Activated CD4-positive, alpha-beta T cell treated with anti-CD3 and anti-CD28 coated beads, Interleukin-2, amount 50 U/mL, for 16 hours (primary cell): Measurements from ENCODE around the gene TIMP4.
A peak's percentile ranks its signal among the peaks of the same experiment; 100 is the strongest.

Experiments used
- DNase-seq: peaks from one replicate; pipeline ENCODE4 v3.0.0-alpha.2; 2020

Gene TIMP4

GRCh38 chr3:12158387-12159226 lies at the start of gene TIMP4:
Gene TIMP4 (minus strand): TSS chr3:12158912. CDS start chr3:12158840, 72 bp downstream.
- DNase-seq = no peak

- no peak for DNase-seq
These were observed 46.5 kb upstream of the TIMP4 start for GRCh38 chr3:12205171-12205570.

GRCh38 chr3:12201813-12202212 lies 43.1 kb upstream of the TIMP4 start:
- DNase-seq = no peak

- DNase-seq = no peak
These were observed 39.6 kb upstream of the TIMP4 start for GRCh38 chr3:12198301-12198700.

- DNase-seq = peak; percentile 74
These were observed 38.8 kb upstream of the TIMP4 start for GRCh38 chr3:12197475-12197874.

GRCh38 chr3:12196684-12197083 lies 38.0 kb upstream of the TIMP4 start:
- DNase-seq = no peak

- DNase-seq = peak; percentile 44
These were observed 36.5 kb upstream of the TIMP4 start for GRCh38 chr3:12195231-12195630.

- DNase-seq = peak; percentile 78
These were observed 36.0 kb upstream of the TIMP4 start for GRCh38 chr3:12194669-12195161.

GRCh38 chr3:12194209-12194608 lies 35.5 kb upstream of the TIMP4 start:
- DNase-seq = peak; percentile 84

GRCh38 chr3:12193485-12194165 lies 34.9 kb upstream of the TIMP4 start:
- peak; percentile 90 for DNase-seq

- DNase-seq = no peak
These were observed 34.2 kb upstream of the TIMP4 start for GRCh38 chr3:12192655-12193484.

- no peak for DNase-seq
These were observed 33.5 kb upstream of the TIMP4 start for GRCh38 chr3:12192173-12192572.

- no peak for DNase-seq
These were observed 32.8 kb upstream of the TIMP4 start for GRCh38 chr3:12191559-12191958.

GRCh38 chr3:12190832-12191231 lies 32.1 kb upstream of the TIMP4 start:
- no peak for DNase-seq

- DNase-seq = no peak
These were observed 31.6 kb upstream of the TIMP4 start for GRCh38 chr3:12190221-12190807.

- no peak for DNase-seq
These were observed 30.1 kb upstream of the TIMP4 start for GRCh38 chr3:12188681-12189287.

GRCh38 chr3:12188328-12188648 lies 29.6 kb upstream of the TIMP4 start:
- peak; percentile 18 for DNase-seq

GRCh38 chr3:12187448-12188327 lies 29.0 kb upstream of the TIMP4 start:
- peak; percentile 88 for DNase-seq

GRCh38 chr3:12186515-12187286 lies 28.0 kb upstream of the TIMP4 start:
- DNase-seq = no peak

GRCh38 chr3:12186046-12186445 lies 27.3 kb upstream of the TIMP4 start:
- DNase-seq = no peak
